Erythroblast (primary cell): ENCODE measurements around the gene FKBP2.

Source experiments
- GATA1 ChIP-seq: IDR thresholded peaks from 2 replicates; pipeline ENCODE4 v1.6.1; 2011; ENCODE audit warnings: low read depth, mild to moderate bottlenecking, control low read depth, low read length, moderate library complexity
- POLR2A ChIP-seq: IDR thresholded peaks from 2 replicates; pipeline ENCODE4 v1.6.1; 2011; ENCODE audit warnings: mild to moderate bottlenecking, low read length

- TF ChIP-seq POLR2A, result no peak
- no peak for TF ChIP-seq GATA1
These were observed 47.5 kb downstream of the FKBP2 start for GRCh38 chr11:64288353-64288750.
